ENCODE data around the gene CFAP74. TPM values are rescaled to one million over a fixed set of nuclear protein-coding genes. Genes with fewer than 3 reads are reported as not detected.

CFAP74 gene
- total and polyA plus RNA-seq, 2 of the 13 experiments (the other 11 are each of a cell fraction or from before 2014, with no cell fraction given) = 0.27 to 0.62 TPM

GRCh38 chr1:1919304-1920056 is 84.1 kb downstream of the CFAP74 start (continued):
- TF ChIP-seq ZNF703 (CRISPR knock-in tag; IDR thresholded peaks at IDR 0.05; ENCODE audit: borderline replicate concordance) (0 out of 2 replicates have a peak, but pooled peaks have one; percentile 7), TEAD2 (CRISPR knock-in tag; IDR thresholded peaks at IDR 0.05) (no peak), THRA (CRISPR knock-in tag; IDR thresholded peaks at IDR 0.05; ENCODE audit: borderline replicate concordance) (0 out of 2 replicates have a peak, but pooled peaks have one; percentile 24), SRF (IDR thresholded peaks at IDR 0.05; ENCODE audit: low read depth, low read length) (no peak), TARDBP (CRISPR knock-in tag; IDR thresholded peaks at IDR 0.05) (peak; percentile 45; the same call in 1 of the 2 replicates), PRDM10 (CRISPR knock-in tag; IDR thresholded peaks at IDR 0.05; ENCODE audit: low read depth) (no peak), ZNF629 (CRISPR knock-in tag; conservative IDR thresholded peaks at IDR 0.05) (0 out of 2 replicates have a peak, but pooled peaks have one; percentile 27), CAMTA2 (CRISPR knock-in tag; IDR thresholded peaks at IDR 0.05; ENCODE audit: borderline replicate concordance) (0 out of 2 replicates have a peak, but pooled peaks have one; percentile 35), HNF4G (IDR thresholded peaks at IDR 0.05; ENCODE audit: borderline replicate concordance, low read depth, low read length) (no peak), HNF4G (CRISPR knock-in tag; IDR thresholded peaks at IDR 0.05; ENCODE audit: borderline replicate concordance, low read depth) (no peak), AGO1 (IDR thresholded peaks at IDR 0.05; ENCODE audit: low read depth, low read length, poor library complexity, severe bottlenecking) (no peak), ZC3H13 (CRISPR knock-in tag; IDR thresholded peaks at IDR 0.05) (peak; percentile 77; the same call in 1 of the 2 replicates), TFAP4 (IDR thresholded peaks at IDR 0.05; ENCODE audit: borderline replicate concordance, low read depth) (peak; percentile 11; the same call in 1 of the 2 replicates), ZNF512B (CRISPR knock-in tag; IDR thresholded peaks at IDR 0.05; ENCODE audit: borderline replicate concordance) (no peak; the same call in 1 of the 2 replicates), PATZ1 (CRISPR knock-in tag; IDR thresholded peaks at IDR 0.05) (peak; percentile 47), RXRB (CRISPR knock-in tag; IDR thresholded peaks at IDR 0.05; ENCODE audit: borderline replicate concordance) (no peak; the same call in 1 of the 2 replicates), POLR2AphosphoS2 (IDR thresholded peaks at IDR 0.05; ENCODE audit: low read depth, low read length) (no peak)

Data from HepG2 (cell line).